ENCODE results near the gene IL1RAP. TPM values are rescaled to one million over a fixed set of nuclear protein-coding genes. Genes with fewer than 3 reads are reported as not detected.

IL1RAP gene
- total and polyA plus RNA-seq, 8 donors, result 0.76 to 54.8 (median 6.3) TPM; not detected in 2

- no peaks in the 10 kb centered on the region for H3K27me3 ChIP-seq
- no peak for DNase-seq
- no peak overlapping the region for H3K27ac ChIP-seq
- no peak for TF ChIP-seq POLR2AphosphoS5 (IDR thresholded peaks at IDR 0.05)
- TF ChIP-seq CTCF (IDR thresholded peaks at IDR 0.05), result no peak
- no peak for TF ChIP-seq EP300 (IDR thresholded peaks at IDR 0.05)
- intact Hi-C loops (cut with DNase I; ENCODE audit: low total_unique reads), result no loop called here
- no peak overlapping the region for H3K4me3 ChIP-seq
- peaks cover 0 to 16% (median 13%) of the 10 kb centered on the region in 4 donors for H3K36me3 ChIP-seq
- H3K9me3 ChIP-seq, result no peaks in the 10 kb centered on the region
- 74 to 88% (median 85%) methylated on average over 4 of the region's 4 CpGs for WGBS, 5 donors
- H3K4me1 ChIP-seq, result no peaks in the 10 kb centered on the region
Measured at GRCh38 chr3:190608850-190609589, 95.1 kb downstream of the IL1RAP start.

GRCh38 chr3:190614226-190615059 is 100.6 kb downstream of the IL1RAP start:
- H3K36me3 ChIP-seq, result no peaks in the 10 kb centered on the region
- intact Hi-C loops (cut with DNase I; ENCODE audit: low total_unique reads), result no loop called here
- peaks cover 0 to 12% (median 3%) of the 10 kb centered on the region in 4 donors for H3K4me1 ChIP-seq
- no peak overlapping the region for H3K27ac ChIP-seq
- no peaks in the 10 kb centered on the region for H3K27me3 ChIP-seq
- no peaks in the 10 kb centered on the region for H3K9me3 ChIP-seq
- WGBS, 5 donors, result 32 to 47% (median 43%) methylated on average over 11 of the region's 11 CpGs
- DNase-seq, result no peak
- TF ChIP-seq POLR2AphosphoS5 (IDR thresholded peaks at IDR 0.05), result no peak
- H3K4me3 ChIP-seq, result no peak overlapping the region

GRCh38 chr3:190615060-190615384 is 101.1 kb downstream of the IL1RAP start:
- H3K27ac ChIP-seq, result no peak overlapping the region
- no peaks in the 10 kb centered on the region for H3K36me3 ChIP-seq
- WGBS, 5 donors, result 65 to 93% (median 85%) methylated on average over 1 of the region's 1 CpG
- H3K9me3 ChIP-seq, result no peaks in the 10 kb centered on the region
- DNase-seq, result no peak
- no peaks in the 10 kb centered on the region for H3K27me3 ChIP-seq
- intact Hi-C loops (cut with DNase I; ENCODE audit: low total_unique reads), result no loop called here
- no peak overlapping the region for H3K4me3 ChIP-seq
- H3K4me1 ChIP-seq, result peaks cover 0 to 12% (median 3%) of the 10 kb centered on the region in 4 donors
- no peak for TF ChIP-seq CTCF (IDR thresholded peaks at IDR 0.05)
- TF ChIP-seq POLR2AphosphoS5 (IDR thresholded peaks at IDR 0.05), result no peak
- TF ChIP-seq EP300 (IDR thresholded peaks at IDR 0.05), result no peak
- TF ChIP-seq POLR2A (IDR thresholded peaks at IDR 0.05), result no peak

GRCh38 chr3:190615607-190616006 is 101.7 kb downstream of the IL1RAP start:
- 24 to 33% (median 28%) methylated on average over 1 of the region's 1 CpG for WGBS, 5 donors
- no peak overlapping the region for H3K27ac ChIP-seq
- H3K9me3 ChIP-seq, result no peaks in the 10 kb centered on the region
- no peaks in the 10 kb centered on the region for H3K27me3 ChIP-seq
- intact Hi-C loops (cut with DNase I; ENCODE audit: low total_unique reads), result no loop called here
- TF ChIP-seq POLR2AphosphoS5 (IDR thresholded peaks at IDR 0.05) (no peak), POLR2A (IDR thresholded peaks at IDR 0.05) (no peak), EP300 (IDR thresholded peaks at IDR 0.05) (no peak), CTCF (IDR thresholded peaks at IDR 0.05) (no peak)
- H3K4me1 ChIP-seq, result peaks cover 0 to 12% (median 3%) of the 10 kb centered on the region in 4 donors
- no peak overlapping the region for H3K4me3 ChIP-seq
- no peaks in the 10 kb centered on the region for H3K36me3 ChIP-seq
- DNase-seq, result no peak
